Measurements from ENCODE around the gene GSTK1.

GSTK1 gene

GRCh38 chr7:143287935-143288826, 24.9 kb downstream of the GSTK1 start, which contains the start of gene CASP2 (continued):
- TF ChIP-seq ZNF518A (tag by site-specific recombination; conservative IDR thresholded peaks at IDR 0.05; ENCODE audit: low read depth): no peak
- TF ChIP-seq ZNF488 (tag by site-specific recombination; IDR thresholded peaks at IDR 0.05): no peak
- no peak for TF ChIP-seq INSM2 (tag by site-specific recombination; IDR thresholded peaks at IDR 0.05)
- TF ChIP-seq ZNF341 (tag by site-specific recombination; IDR thresholded peaks at IDR 0.05; ENCODE audit: low read depth): peak; percentile 45; the same call in 1 of the 2 replicates
- no peak for TF ChIP-seq ZNF423 (tag by site-specific recombination; IDR thresholded peaks at IDR 0.05)
- no peak for TF ChIP-seq ZNF837 (tag by site-specific recombination; IDR thresholded peaks at IDR 0.05)
- TF ChIP-seq ZNF350 (tag by site-specific recombination; IDR thresholded peaks at IDR 0.05): no peak
- no peak for TF ChIP-seq ZNF266 (tag by site-specific recombination; IDR thresholded peaks at IDR 0.05; ENCODE audit: low read depth)
- 0 out of 2 replicates have a peak, but pooled peaks have one; percentile 56 for TF ChIP-seq PBX3 (CRISPR knock-in tag; IDR thresholded peaks at IDR 0.05)
- TF ChIP-seq ZNF184 (tag by site-specific recombination; IDR thresholded peaks at IDR 0.05): no peak
- TF ChIP-seq ZBTB7A (tag by site-specific recombination; IDR thresholded peaks at IDR 0.05; ENCODE audit: low read depth): no peak
- no peak for TF ChIP-seq HOXD13 (CRISPR knock-in tag; IDR thresholded peaks at IDR 0.05; ENCODE audit: borderline replicate concordance)
- no peak for TF ChIP-seq ZBTB44 (tag by site-specific recombination; IDR thresholded peaks at IDR 0.05)
- TF ChIP-seq ZSCAN18 (tag by site-specific recombination; IDR thresholded peaks at IDR 0.05): no peak
- TF ChIP-seq EGR2 (tag by site-specific recombination; IDR thresholded peaks at IDR 0.05; ENCODE audit: low read depth): peak; percentile 96
- no peak for TF ChIP-seq ZNF792 (tag by site-specific recombination; IDR thresholded peaks at IDR 0.05)
- TF ChIP-seq ZBTB26 (tag by site-specific recombination; optimal IDR thresholded peaks at IDR 0.05): peak; percentile 89
- TF ChIP-seq TRIM28 (IDR thresholded peaks at IDR 0.05; ENCODE audit: borderline replicate concordance, low read length): no peak
- TF ChIP-seq ZNF645 (tag by site-specific recombination; IDR thresholded peaks at IDR 0.05): no peak
- no peak for TF ChIP-seq ZNF354C (tag by site-specific recombination; IDR thresholded peaks at IDR 0.05; ENCODE audit: borderline replicate concordance, low read depth)
- TF ChIP-seq IKZF3 (tag by site-specific recombination; IDR thresholded peaks at IDR 0.05): peak; percentile 46; the same call in 1 of the 2 replicates

Measured in HEK293 (cell line).